PC-9 (cell line): Measurements from ENCODE around the gene SOX4. TPM values are rescaled to one million over a fixed set of nuclear protein-coding genes. Genes with fewer than 3 reads are reported as not detected.

ENCODE experiments used
- BruUV-seq: library from RNA; stranded (reverse); fragments of 400-500 nt; replicated peaks from 2 replicates; lab custom pipeline; 2021; lab: Mats Ljungman, UMichigan
- CTCF ChIA-PET: fragments of 300-600 bp; sonication (Branson Sonifier 250); formaldehyde crosslinking; loops from one replicate; lab custom pipeline; 2022; ENCODE audit warnings: antibody characterized with exemption; lab: Charles Lee
- POLR2A ChIA-PET: fragments of 300-600 bp; sonication (Branson Sonifier 250); formaldehyde crosslinking; loops from one replicate; lab custom pipeline; 2022; ENCODE audit warnings: antibody characterized with exemption; ENCODE audit not compliant: unreplicated experiment; lab: Charles Lee
- DNase-seq, 2 experiments: peaks; one replicate each; pipeline versions ENCODE4 v3.0.0 to v3.0.0-alpha.2; 2015 to 2022; ENCODE audit warnings: mixed read lengths in 1 of 2
- H2AFZ ChIP-seq: fragments of 200-600 bp; sonication (generic); 2 replicates; pipeline ENCODE4 v1.8.1; 2017; ENCODE audit warnings: antibody characterized with exemption
- H3F3A ChIP-seq: fragments of 200-600 bp; sonication (generic); 2 replicates; pipeline ENCODE4 v1.8.1; 2017; ENCODE audit warnings: antibody characterized with exemption, mild to moderate bottlenecking, low read depth; ENCODE audit not compliant: insufficient read depth
- H3K27ac ChIP-seq: fragments of 200-600 bp; sonication (generic); 2 replicates; pipeline ENCODE4 v1.6.1; 2016; ENCODE audit warnings: mixed run types
- H3K27me3 ChIP-seq: fragments of 200-600 bp; sonication (generic); 2 replicates; pipeline ENCODE4 v1.6.1; 2016; ENCODE audit warnings: low read depth, mixed run types; ENCODE audit not compliant: insufficient read depth
- H3K36me3 ChIP-seq: fragments of 200-600 bp; sonication (generic); 2 replicates; pipeline ENCODE4 v1.6.1; 2016; ENCODE audit warnings: low read depth, mixed run types
- H3K4me1 ChIP-seq: fragments of 200-600 bp; sonication (generic); replicated peaks from 2 replicates; pipeline ENCODE4 v1.6.1; 2016; ENCODE audit warnings: mixed run types; ENCODE audit not compliant: insufficient read depth
- H3K4me2 ChIP-seq: fragments of 200-600 bp; sonication (generic); 2 replicates; pipeline ENCODE4 v1.6.1; 2017; ENCODE audit warnings: mixed run types
- H3K4me3 ChIP-seq: fragments of 200-600 bp; sonication (generic); 2 replicates; pipeline ENCODE4 v1.6.1; 2016; ENCODE audit warnings: mixed run types
- H3K79me2 ChIP-seq: fragments of 200-600 bp; sonication (generic); 2 replicates; pipeline ENCODE4 v1.6.1; 2017; ENCODE audit warnings: low read depth, mixed run types
- H3K9me2 ChIP-seq: fragments of 200-600 bp; sonication (generic); 2 replicates; pipeline ENCODE4 v1.8.1; 2017; ENCODE audit warnings: mild to moderate bottlenecking; ENCODE audit not compliant: insufficient read depth
- H3K9me3 ChIP-seq: fragments of 200-600 bp; sonication (generic); 2 replicates; pipeline ENCODE4 v1.8.1; 2016; ENCODE audit warnings: low read depth; ENCODE audit not compliant: insufficient read depth
- H4K20me1 ChIP-seq: fragments of 200-600 bp; sonication (generic); 2 replicates; pipeline ENCODE4 v1.8.1; 2017; ENCODE audit not compliant: insufficient read depth
- EZH2 ChIP-seq: fragments of 200-600 bp; sonication (generic); IDR thresholded peaks from 2 replicates; pipeline ENCODE4 v1.8.0; 2017; ENCODE audit warnings: antibody characterized with exemption, low read depth
- intact Hi-C: fragments of 100-400 bp; cut with micrococcal nuclease; formaldehyde crosslinking; loops from one replicate; pipeline ENCODE4 v1.10.0; 2022; ENCODE audit not compliant: unreplicated experiment
- total RNA-seq: library from RNA; stranded (reverse); gene quantifications from 2 replicates; pipeline ENCODE4 v1.2.3, GENCODE V29; 2021
- TF ChIP-seq, protein P1 (sequence below): fragments of 200-600 bp; sonication (generic); conservative IDR thresholded peaks from 2 replicates; pipeline ENCODE4 v1.6.1; 2017; ENCODE audit warnings: mixed run types, antibody characterized with exemption, mild to moderate bottlenecking, moderate library complexity

SOX4 gene
- total RNA-seq, 1 experiment from 2014 or later: 32.8 TPM

DNA sequence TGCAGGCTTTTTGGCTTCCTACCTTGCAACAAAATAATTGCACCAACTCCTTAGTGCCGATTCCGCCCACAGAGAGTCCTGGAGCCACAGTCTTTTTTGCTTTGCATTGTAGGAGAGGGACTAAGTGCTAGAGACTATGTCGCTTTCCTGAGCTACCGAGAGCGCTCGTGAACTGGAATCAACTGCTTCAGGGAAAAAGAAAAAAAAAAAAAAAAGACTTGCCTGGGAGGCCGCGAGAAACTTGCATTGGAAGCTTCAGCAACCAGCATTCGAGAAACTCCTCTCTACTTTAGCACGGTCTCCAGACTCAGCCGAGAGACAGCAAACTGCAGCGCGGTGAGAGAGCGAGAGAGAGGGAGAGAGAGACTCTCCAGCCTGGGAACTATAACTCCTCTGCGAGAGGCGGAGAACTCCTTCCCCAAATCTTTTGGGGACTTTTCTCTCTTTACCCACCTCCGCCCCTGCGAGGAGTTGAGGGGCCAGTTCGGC is 420 bp downstream of the SOX4 start:
- peaks cover 20% of the 10 kb centered on the region for H3K4me1 ChIP-seq
- BruUV-seq: TSS peak; percentile 81
- peak overlapping the region; percentile 98 for H3K4me3 ChIP-seq
- POLR2A ChIA-PET: interaction anchor here (0.6 to 0.9 kb wide), 12 partner anchors 67 to 1305 kb away, joined by 3 to 17 read pairs (median 4); no protein-coding TSS in a partner anchor
- H3K79me2 ChIP-seq: peaks cover 41% of the 10 kb centered on the region
- peak overlapping the region; percentile 84 for H3K4me2 ChIP-seq
- H4K20me1 ChIP-seq: no peaks in the 10 kb centered on the region
- intact Hi-C loops: loop anchor here (1.0 to 10.0 kb wide), 6 partner anchors 208 to 1298 kb away; no protein-coding TSS in a partner anchor
- H3K27ac ChIP-seq: peak overlapping the region; percentile 73
- peak in 1 of 2 experiments; percentile 60 for DNase-seq
- H3K36me3 ChIP-seq: peaks cover 13% of the 10 kb centered on the region; the same call in 1 of the 2 replicates
- H3K9me3 ChIP-seq: no peaks in the 10 kb centered on the region
- H3K27me3 ChIP-seq: no peaks in the 10 kb centered on the region
- H2AFZ ChIP-seq: peak overlapping the region; percentile 94
- TF ChIP-seq EZH2: no peak
- TF ChIP-seq, protein P1, sequence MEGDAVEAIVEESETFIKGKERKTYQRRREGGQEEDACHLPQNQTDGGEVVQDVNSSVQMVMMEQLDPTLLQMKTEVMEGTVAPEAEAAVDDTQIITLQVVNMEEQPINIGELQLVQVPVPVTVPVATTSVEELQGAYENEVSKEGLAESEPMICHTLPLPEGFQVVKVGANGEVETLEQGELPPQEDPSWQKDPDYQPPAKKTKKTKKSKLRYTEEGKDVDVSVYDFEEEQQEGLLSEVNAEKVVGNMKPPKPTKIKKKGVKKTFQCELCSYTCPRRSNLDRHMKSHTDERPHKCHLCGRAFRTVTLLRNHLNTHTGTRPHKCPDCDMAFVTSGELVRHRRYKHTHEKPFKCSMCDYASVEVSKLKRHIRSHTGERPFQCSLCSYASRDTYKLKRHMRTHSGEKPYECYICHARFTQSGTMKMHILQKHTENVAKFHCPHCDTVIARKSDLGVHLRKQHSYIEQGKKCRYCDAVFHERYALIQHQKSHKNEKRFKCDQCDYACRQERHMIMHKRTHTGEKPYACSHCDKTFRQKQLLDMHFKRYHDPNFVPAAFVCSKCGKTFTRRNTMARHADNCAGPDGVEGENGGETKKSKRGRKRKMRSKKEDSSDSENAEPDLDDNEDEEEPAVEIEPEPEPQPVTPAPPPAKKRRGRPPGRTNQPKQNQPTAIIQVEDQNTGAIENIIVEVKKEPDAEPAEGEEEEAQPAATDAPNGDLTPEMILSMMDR: no peak
- H3K9me2 ChIP-seq: no peaks in the 10 kb centered on the region
- CTCF ChIA-PET: interaction anchor here (0.6 to 0.7 kb wide), 3 partner anchors 31 to 367 kb away, joined by 3 to 14 read pairs (median 10); no protein-coding TSS in a partner anchor
- peaks cover 20% of the 10 kb centered on the region for H3F3A ChIP-seq

DNA sequence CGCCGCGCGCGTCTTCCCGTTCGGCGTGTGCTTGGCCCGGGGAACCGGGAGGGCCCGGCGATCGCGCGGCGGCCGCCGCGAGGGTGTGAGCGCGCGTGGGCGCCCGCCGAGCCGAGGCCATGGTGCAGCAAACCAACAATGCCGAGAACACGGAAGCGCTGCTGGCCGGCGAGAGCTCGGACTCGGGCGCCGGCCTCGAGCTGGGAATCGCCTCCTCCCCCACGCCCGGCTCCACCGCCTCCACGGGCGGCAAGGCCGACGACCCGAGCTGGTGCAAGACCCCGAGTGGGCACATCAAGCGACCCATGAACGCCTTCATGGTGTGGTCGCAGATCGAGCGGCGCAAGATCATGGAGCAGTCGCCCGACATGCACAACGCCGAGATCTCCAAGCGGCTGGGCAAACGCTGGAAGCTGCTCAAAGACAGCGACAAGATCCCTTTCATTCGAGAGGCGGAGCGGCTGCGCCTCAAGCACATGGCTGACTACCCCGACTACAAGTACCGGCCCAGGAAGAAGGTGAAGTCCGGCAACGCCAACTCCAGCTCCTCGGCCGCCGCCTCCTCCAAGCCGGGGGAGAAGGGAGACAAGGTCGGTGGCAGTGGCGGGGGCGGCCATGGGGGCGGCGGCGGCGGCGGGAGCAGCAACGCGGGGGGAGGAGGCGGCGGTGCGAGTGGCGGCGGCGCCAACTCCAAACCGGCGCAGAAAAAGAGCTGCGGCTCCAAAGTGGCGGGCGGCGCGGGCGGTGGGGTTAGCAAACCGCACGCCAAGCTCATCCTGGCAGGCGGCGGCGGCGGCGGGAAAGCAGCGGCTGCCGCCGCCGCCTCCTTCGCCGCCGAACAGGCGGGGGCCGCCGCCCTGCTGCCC is 1.1 kb downstream of the SOX4 start:
- Histone ChIP-seq H3K9me2 (no peaks in the 10 kb centered on the region), H3F3A (peaks cover 16% of the 10 kb centered on the region), H3K4me2 (peak overlapping the region; percentile 84), H4K20me1 (no peaks in the 10 kb centered on the region; the same call in 1 of the 2 replicates), H2AFZ (peak overlapping the region; percentile 94), H3K79me2 (peaks cover 48% of the 10 kb centered on the region), H3K9me3 (no peaks in the 10 kb centered on the region), H3K27ac (peak overlapping the region; percentile 73), H3K36me3 (peaks cover 16% of the 10 kb centered on the region; the same call in 1 of the 2 replicates), H3K4me1 (peaks cover 23% of the 10 kb centered on the region), H3K4me3 (peak overlapping the region; percentile 98), H3K27me3 (no peaks in the 10 kb centered on the region)
- no TSS peak for BruUV-seq
- POLR2A ChIA-PET: interaction anchor here (0.6 to 0.7 kb wide), 7 partner anchors 86 to 1576 kb away, joined by 3 to 6 read pairs (median 3); no protein-coding TSS in a partner anchor
- CTCF ChIA-PET: interaction anchor here (0.7 to 1.2 kb wide), 4 partner anchors 31 to 1361 kb away, joined by 4 to 10 read pairs (median 4); no protein-coding TSS in a partner anchor
- intact Hi-C loops: loop anchor here (5.0 to 10.0 kb wide), 7 partner anchors 158 to 1298 kb away; no protein-coding TSS in a partner anchor
- TF ChIP-seq EZH2: no peak
- TF ChIP-seq, protein P1: no peak
- peak; percentile 50 to 54 for DNase-seq
